Superior temporal gyrus (tissue), 1 donor: ENCODE measurements around the gene CD40.
"Not testable (repeated sequence)": the region's sequence is repeated elsewhere in the genome, so short reads cannot be mapped to it uniquely, and the experiment has no call there.

Source experiments
- DNase-seq: peaks from one replicate; pipeline ENCODE4 v3.0.0-alpha.2; 2016; ENCODE audit errors: extremely low spot score

The CD40 gene

DNA sequence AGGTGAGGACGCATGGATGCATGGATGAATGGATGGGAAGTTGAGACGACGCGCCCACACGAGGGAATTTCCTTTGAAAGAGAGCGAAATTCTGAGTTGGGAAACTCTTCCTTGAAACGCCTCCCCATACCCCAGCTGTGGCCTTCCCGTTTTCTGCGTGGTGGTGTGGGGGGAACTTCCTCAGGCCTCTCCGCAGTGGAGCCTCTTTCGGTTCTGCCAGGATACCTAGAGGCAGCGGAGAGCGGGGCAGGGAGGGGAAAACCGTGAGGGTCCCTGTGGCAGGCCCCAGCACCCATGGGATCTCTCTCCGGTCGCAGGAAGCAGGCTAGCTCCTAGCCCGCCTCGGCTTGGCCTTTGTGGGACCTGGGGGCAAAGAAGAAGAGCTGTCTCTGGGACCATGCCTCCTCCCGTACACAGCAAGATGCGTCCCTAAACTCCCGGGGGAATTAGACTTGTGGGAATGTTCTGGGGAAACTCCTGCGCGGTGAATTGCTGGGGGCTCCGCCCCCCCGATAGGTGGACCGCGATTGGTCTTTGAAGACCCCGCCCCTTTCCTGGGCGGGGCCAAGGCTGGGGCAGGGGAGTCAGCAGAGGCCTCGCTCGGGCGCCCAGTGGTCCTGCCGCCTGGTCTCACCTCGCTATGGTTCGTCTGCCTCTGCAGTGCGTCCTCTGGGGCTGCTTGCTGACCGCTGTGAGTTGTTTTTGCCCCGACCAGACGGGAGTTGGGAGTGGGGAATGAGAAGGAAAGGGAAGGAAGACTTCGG, at the start of gene CD40:
CD40 (plus strand) TSS at position 611 of the 764 bp plus-strand sequence; CDS start at position 641, 30 bp downstream.
- DNase-seq, result no peak

GRCh38 chr20:46070215-46070900, 47.8 kb upstream of the CD40 start:
- DNase-seq, result no peak

- DNase-seq, result no peak
Observed at GRCh38 chr20:46071573-46071972, 46.5 kb upstream of the CD40 start.

- no peak for DNase-seq
Observed at GRCh38 chr20:46073024-46073423, 45.1 kb upstream of the CD40 start.

DNA sequence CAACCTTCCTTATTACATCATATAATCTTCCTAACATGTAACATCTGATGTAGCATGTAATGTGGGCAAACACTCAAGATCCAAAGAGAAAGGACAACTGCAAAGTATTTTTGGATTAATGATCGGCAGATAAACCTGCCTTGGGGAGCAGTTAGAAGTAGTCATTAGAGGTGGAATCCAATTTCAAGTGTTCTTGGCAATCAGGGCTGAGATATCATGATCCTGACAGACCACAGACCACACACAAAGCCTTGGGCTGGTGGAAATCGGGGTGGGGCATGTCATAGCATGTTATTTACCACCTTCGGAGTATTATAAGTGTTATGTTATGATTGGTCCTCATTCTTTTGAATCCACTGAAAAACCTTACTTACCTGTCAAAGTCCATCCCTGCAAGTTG, 44.7 kb upstream of the CD40 start:
- no peak for DNase-seq

GRCh38 chr20:46074006-46074405, 44.1 kb upstream of the CD40 start:
- DNase-seq, result no peak

DNA sequence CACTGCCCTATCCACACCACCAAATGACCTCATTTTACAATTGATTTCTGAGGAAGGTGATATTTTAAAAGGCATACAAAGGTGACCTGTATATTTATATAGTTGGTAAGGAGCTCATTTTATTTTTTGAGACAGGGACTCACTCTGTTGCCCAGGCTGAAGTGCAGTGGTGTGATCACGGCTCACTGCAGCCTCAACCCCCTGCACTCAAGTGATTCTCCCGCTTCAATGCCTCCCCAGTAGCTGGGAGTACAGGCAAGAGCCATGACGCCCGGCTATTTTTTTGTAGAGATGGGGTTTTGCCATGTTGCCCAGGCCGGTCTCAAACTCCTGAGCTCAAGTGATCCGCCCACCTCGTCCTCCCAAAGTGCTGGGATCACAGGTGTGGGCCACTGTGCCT, 41.3 kb upstream of the CD40 start:
- DNase-seq, result no peak

DNA sequence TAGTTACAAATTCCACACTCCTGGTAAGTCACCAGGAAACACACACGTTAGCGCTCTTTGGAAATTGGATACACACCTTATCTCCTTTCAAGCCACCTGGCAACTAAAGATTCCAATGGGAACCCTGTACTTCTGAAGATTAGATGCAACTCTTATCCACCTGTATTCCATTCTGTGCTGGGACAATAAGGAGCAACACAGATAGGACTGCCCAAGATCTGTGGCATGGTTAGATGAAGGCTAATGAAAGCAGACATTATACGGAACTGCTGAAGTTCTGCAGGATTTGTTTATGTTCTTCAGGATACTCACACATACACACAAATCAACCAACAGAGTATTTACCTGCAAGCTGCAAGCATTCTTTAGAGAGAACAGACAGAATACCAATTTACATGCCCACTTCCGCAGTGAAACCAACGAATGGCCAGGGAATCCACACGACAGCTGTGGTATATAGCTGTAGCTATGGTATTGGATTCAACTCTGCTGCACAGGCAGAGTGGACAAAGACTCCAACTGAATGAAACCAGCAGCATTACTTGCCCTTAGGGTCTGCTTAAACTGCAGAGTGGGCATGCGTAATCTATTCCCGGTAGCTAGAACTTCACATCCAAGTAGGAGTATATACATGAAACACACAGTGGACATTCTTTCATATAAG, 40.3 kb upstream of the CD40 start:
- DNase-seq, result no peak

DNA sequence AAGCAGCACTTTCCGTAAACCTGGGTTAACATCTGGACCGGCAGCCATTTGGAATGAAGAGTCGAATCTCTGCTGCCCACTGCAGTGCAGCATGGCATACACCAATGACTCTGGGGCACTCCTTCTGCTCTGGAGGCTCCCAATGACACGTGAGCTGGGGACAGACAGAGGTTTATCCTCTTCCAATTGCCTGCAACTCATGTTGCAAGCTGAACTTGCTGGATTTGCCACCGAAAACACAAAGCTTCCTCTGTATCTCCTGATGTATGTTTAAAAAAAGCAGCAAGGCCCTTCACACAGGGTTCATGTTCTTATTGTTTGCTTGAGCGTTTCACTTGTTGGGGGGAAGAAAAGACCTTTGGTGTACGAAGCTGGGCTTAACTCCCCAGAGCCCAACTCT, 39.2 kb upstream of the CD40 start:
- no peak for DNase-seq

- no peak for DNase-seq
Observed at GRCh38 chr20:46081074-46081473, 37.0 kb upstream of the CD40 start.

DNA sequence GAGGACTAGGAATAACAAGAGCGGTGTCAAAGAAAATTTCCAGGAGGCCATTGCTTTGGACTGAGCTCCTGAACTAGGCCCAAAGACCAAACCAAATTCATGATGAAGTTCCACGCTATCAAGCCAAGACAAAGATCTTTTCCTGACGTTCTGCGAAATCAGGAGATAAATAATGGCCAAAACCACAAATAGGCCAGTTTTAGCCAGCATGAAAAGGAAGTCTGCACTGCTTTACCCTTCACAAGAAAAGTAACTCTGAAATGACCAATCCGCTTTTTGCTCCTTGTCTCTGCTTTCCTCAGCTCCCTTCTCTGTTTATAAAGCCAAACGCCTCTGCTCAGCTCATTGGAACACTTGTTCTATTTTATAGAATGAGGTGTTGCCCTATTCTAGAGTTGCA, 35.0 kb upstream of the CD40 start:
- DNase-seq, result no peak

GRCh38 chr20:46083531-46084061, 34.5 kb upstream of the CD40 start:
- DNase-seq, result no peak

DNA sequence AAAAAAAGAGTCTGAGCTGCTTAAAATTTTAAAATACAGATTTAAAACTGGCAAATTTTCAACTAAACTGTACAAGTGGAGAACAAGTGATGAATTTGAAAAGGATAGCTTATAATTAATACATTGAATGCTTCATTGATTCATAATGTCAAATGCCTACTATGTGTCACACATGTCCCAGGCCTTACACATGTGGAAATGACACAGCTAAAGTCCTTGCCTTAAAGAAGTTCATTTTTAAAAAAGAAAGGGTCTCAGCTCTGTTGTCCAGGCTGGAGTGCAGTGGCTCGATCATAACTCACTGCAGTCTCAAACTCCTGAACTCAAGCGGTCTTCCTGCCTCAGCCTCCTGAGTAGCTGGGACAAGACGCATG, 33.3 kb upstream of the CD40 start:
- DNase-seq, result no peak

GRCh38 chr20:46085179-46085851, 32.8 kb upstream of the CD40 start:
- DNase-seq, result no peak

DNA sequence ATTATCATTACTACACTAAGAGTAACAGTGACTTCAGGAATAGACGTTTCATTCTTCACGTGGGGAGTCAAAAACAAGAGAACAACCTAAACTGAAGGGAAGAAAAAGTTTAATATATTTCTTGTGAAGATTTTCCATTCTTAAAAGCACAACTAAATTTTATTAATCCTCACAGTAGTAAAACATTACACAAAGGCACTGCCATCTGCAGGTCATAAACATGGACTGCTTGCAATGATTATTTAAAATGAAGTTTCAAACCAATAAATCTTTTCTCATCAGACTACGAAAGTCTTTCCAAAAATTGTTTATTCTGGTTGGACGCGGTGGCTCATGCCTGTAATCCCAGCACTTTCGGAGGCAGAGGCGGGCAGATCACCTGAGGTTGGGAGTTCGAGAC, 31.0 kb upstream of the CD40 start:
- DNase-seq, result peak; percentile 68

DNA sequence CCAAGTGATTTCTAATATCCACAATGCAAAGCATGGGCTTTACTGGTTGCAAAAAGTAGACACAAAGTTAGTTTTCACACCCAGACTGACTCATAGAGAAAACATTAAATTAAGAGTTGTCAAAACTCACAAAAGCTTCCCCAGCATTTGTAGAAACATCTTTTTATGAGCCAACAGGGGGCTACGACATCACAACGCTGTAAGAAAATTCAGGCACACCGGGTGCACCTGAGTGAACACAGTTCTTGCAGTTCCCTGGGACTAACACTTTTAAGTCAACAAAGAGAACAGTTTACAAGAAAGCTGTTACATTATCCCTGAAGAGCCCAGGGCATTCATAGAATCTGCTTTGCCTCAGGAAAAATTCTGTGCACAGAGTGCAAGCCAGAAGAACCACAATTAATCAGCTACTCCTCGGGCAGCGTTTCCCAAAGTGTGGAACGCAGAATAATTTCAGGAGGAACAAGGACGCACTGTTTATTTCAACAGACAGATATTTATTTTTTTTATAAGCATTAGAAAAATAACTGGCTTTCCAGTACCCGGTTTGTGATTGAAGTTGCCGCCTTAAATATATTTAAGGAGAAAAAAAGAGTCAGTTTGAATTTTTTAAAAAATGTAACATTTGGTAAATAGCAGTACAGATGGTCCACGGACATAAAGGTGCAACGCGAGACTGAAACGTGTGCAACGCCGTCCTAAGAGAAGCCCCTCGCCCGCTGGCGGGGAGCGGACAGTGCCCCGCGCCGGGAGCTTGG, 29.5 kb upstream of the CD40 start:
- DNase-seq, result no peak

GRCh38 chr20:46089167-46089416, 29.0 kb upstream of the CD40 start:
- peak; percentile 40 for DNase-seq

GRCh38 chr20:46089417-46090388, 28.4 kb upstream of the CD40 start, which contains the start of gene NCOA5:
Gene NCOA5, minus strand, starts transcription at chr20:46089962. Its CDS starts 10,538 bp downstream, at chr20:46079424.
- peak; percentile 98 for DNase-seq

GRCh38 chr20:46091622-46092535, 26.2 kb upstream of the CD40 start:
- not testable (repeated sequence) for DNase-seq
